ENCODE data around the gene ABCB4.

Gene ABCB4

DNA sequence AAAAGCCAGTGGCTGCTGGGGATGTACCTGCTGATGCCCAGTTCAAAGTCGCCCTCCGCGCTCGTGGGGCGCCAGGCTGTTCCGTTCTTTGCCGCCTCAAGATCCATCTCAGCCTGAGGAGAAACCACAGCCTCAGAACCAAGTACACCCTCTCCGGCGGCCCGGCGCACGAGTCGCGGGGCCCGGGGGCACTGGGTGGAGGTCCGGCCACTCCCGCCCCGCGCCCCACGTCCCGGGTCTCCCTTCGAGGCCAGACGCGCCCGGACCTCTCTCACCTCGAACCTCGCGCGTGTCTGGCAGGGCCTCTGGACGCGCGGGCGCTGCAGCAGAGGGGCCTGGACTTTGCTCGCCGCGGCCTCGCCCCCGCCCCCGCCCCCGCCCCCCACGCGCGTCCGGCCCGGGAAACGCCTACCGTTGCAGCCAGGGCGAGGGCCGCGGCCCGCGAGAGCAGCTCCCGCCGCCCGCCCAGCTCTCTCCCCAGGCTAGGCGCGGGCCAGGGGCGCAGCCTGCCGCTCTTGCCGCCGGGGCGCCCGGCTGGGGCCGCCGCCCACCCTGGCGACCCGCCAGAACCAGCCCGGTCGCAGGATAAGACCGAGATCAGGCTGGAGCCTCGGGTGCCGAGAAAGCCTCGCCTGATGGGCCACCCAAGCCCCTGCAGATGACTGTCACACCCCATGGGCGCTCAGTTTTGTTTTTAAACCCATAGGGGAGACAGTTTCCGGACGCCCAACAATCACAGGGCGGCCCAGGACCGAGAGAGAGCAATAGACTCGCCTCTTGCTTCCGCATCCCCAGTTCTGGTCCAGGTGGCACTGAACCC, at the start of gene ABCB4:
Gene ABCB4, minus strand, starts transcription at position 322 of the 820 bp plus-strand sequence. Its CDS starts 215 bp downstream, at position 107.
- no peak for TF ChIP-seq CTCF (IDR thresholded peaks at IDR 0.05)

DNA sequence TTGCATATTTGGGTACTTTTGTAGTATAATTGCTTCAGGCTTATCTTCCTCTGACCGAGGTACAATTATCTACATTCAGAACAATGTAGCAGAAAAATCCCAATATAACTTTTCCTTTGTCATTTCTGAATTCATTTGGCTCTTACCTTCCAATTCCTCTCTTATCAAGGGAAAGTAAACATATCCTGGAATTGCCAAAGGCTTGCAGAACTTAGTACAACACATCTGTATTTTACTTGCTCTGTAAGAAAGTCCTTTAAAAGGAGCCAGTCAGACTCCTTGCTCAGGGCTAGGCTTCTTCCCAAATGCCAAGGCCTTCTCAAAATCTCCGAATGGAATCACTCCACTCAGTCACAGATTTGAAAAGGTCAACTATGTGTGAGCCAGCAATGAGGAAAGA, 43.3 kb upstream of the ABCB4 start:
- TF ChIP-seq CTCF (IDR thresholded peaks at IDR 0.05), result no peak

GRCh38 chr7:87517891-87518290, 42.4 kb upstream of the ABCB4 start:
- no peak for TF ChIP-seq CTCF (IDR thresholded peaks at IDR 0.05)

- TF ChIP-seq CTCF (IDR thresholded peaks at IDR 0.05), result no peak
These were observed 41.8 kb upstream of the ABCB4 start for GRCh38 chr7:87517136-87517815.

- TF ChIP-seq CTCF (IDR thresholded peaks at IDR 0.05), result no peak
These were observed 38.4 kb upstream of the ABCB4 start for GRCh38 chr7:87513735-87514335.

DNA sequence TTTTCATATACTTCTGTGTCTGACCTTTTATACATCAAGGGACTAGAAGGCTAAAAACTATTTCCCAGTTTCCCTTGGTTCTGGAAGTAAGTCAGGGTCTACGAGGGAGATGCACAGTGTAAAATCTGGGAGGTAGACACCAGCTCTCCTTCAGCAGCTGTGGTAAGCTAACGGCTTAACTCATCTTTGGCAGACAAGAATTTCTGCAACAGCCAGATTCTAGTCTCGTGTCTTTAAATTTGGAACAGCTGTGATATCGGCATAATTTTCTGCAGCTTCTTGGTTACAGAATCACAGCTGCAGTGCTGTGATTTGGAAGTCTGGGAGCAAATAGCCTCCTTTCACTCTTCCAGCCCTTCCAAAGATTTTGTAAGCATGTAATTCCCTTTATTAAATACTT, 37.4 kb upstream of the ABCB4 start:
- TF ChIP-seq CTCF (IDR thresholded peaks at IDR 0.05), result no peak

DNA sequence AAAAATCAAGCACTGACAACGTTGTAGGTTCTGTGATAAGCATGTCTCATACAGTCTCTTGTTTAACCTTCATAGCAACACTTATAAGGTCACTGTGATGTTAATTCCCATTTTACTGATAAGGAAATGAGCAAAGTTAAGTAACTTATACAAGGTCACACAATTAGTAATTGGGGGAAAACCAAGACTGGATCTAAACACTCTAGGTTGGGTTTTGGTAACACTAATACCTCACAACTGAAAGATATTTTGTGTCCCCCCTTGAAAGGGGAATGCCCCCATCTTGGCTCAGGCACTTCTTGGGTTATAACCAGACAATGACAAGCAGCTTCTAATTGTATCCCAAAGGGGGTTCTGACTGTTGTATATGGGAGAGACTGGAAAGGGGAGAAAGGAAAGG, 36.0 kb upstream of the ABCB4 start:
- TF ChIP-seq CTCF (IDR thresholded peaks at IDR 0.05), result no peak
